Activated CD8-positive, alpha-beta memory T cell treated with anti-CD3 and anti-CD28 coated beads, Interleukin-2, amount 50 U/mL, for 48 hours (primary cell): Measurements from ENCODE around the gene TTYH1.
"Not testable (repeated sequence)": the region's sequence is repeated elsewhere in the genome, so short reads cannot be mapped to it uniquely, and the experiment has no call there.

Source experiments
- DNase-seq: peaks from one replicate; pipeline ENCODE4 v3.0.0-alpha.2; 2020

TTYH1 gene

GRCh38 chr19:54415208-54415900 is at the start of gene TTYH1:
TTYH1 (plus strand) TSS chr19:54415464; CDS start chr19:54415553, 89 bp downstream.
- DNase-seq = peak; percentile 86

GRCh38 chr19:54365798-54366197 is 49.5 kb upstream of the TTYH1 start:
- not testable (repeated sequence) for DNase-seq

- no peak for DNase-seq
These were observed 48.5 kb upstream of the TTYH1 start for GRCh38 chr19:54366811-54367210.

GRCh38 chr19:54369082-54369687 is 46.1 kb upstream of the TTYH1 start:
- no peak for DNase-seq

- not testable (repeated sequence) for DNase-seq
These were observed 45.4 kb upstream of the TTYH1 start for GRCh38 chr19:54369688-54370433.

- not testable (repeated sequence) for DNase-seq
These were observed 44.8 kb upstream of the TTYH1 start for GRCh38 chr19:54370434-54370796.

GRCh38 chr19:54371453-54371852 is 43.8 kb upstream of the TTYH1 start:
- DNase-seq = not testable (repeated sequence)

- DNase-seq = peak; percentile 42
These were observed 41.3 kb upstream of the TTYH1 start for GRCh38 chr19:54373781-54374631.

- DNase-seq = peak; percentile 57
These were observed 39.9 kb upstream of the TTYH1 start for GRCh38 chr19:54375181-54375938.

- DNase-seq = no peak
These were observed 38.5 kb upstream of the TTYH1 start for GRCh38 chr19:54376610-54377285.

- no peak for DNase-seq
These were observed 36.0 kb upstream of the TTYH1 start for GRCh38 chr19:54379187-54379678.

- DNase-seq = no peak
These were observed 34.4 kb upstream of the TTYH1 start for GRCh38 chr19:54380897-54381296.

GRCh38 chr19:54382041-54382440 is 33.2 kb upstream of the TTYH1 start:
- DNase-seq = not testable (repeated sequence)

GRCh38 chr19:54383330-54383729 is 31.9 kb upstream of the TTYH1 start:
- DNase-seq = no peak

GRCh38 chr19:54387991-54388801 is 27.1 kb upstream of the TTYH1 start:
- DNase-seq = peak; percentile 64

GRCh38 chr19:54388802-54389139 is 26.5 kb upstream of the TTYH1 start:
- DNase-seq = no peak

GRCh38 chr19:54389553-54389952 is 25.7 kb upstream of the TTYH1 start:
- DNase-seq = no peak

- DNase-seq = peak; percentile 76
These were observed 24.2 kb upstream of the TTYH1 start for GRCh38 chr19:54390942-54391577.

- DNase-seq = no peak
These were observed 23.6 kb upstream of the TTYH1 start for GRCh38 chr19:54391589-54392061.

GRCh38 chr19:54392105-54392504 is 23.2 kb upstream of the TTYH1 start:
- DNase-seq = no peak
